Activated T-helper 1 cell treated with anti-CD3 and anti-CD28 coated beads, Interleukin-12 subunit alpha, Interleukin-12 subunit beta, Interleukin-2, Interleukin-4 antibody, amounts not matched to agents 30 ng/mL and 10 ng/mL and 1 ng/mL, durations not matched to agents 14 hours and 24 hours and 36 hours (primary cell): ENCODE results near the gene TEAD1. TPM values are rescaled to one million over a fixed set of nuclear protein-coding genes. Genes with fewer than 3 reads are reported as not detected.

Experiments used
- DNase-seq: peaks from one replicate; pipeline ENCODE4 v3.0.0; 2021; ENCODE audit warnings: low spot score
- H3K27ac Mint-ChIP-seq: one replicate; pipeline ENCODE4 v1.8.0; 2021; ENCODE audit warnings: mild to moderate bottlenecking, mixed read lengths
- H3K27me3 Mint-ChIP-seq: one replicate; pipeline ENCODE4 v1.8.0; 2022; ENCODE audit warnings: mild to moderate bottlenecking, moderate library complexity, mixed read lengths; ENCODE audit not compliant: insufficient read depth
- H3K36me3 Mint-ChIP-seq: one replicate; pipeline ENCODE4 v1.8.0; 2021; ENCODE audit warnings: low read depth, mixed read lengths
- H3K4me1 Mint-ChIP-seq: one replicate; pipeline ENCODE4 v1.8.0; 2021; ENCODE audit warnings: low read depth, mixed read lengths
- H3K4me3 Mint-ChIP-seq: one replicate; pipeline ENCODE4 v1.8.0; 2021; ENCODE audit warnings: mild to moderate bottlenecking, moderate library complexity, mixed read lengths
- H3K9me3 Mint-ChIP-seq: one replicate; pipeline ENCODE4 v1.8.0; 2021; ENCODE audit warnings: mixed read lengths
- intact Hi-C: fragments of 100-400 bp; cut with micrococcal nuclease; formaldehyde crosslinking; loops from one replicate; pipeline ENCODE4 v1.15.1; 2024
- total RNA-seq: library from RNA; stranded (reverse); gene quantifications from 2 replicates; pipeline ENCODE4 v1.2.3, GENCODE V29; 2022

The TEAD1 gene
- total RNA-seq, 1 donor from 2014 or later = 0.41 TPM

GRCh38 chr11:12642040-12642439, 32.2 kb upstream of the TEAD1 start:
- DNase-seq = no peak
- no peaks in the 10 kb centered on the region for H3K36me3 Mint-ChIP-seq
- intact Hi-C loops = no loop called here
- no peak overlapping the region for H3K4me3 Mint-ChIP-seq
- H3K27me3 Mint-ChIP-seq = peaks cover 2% of the 10 kb centered on the region
- no peaks in the 10 kb centered on the region for H3K9me3 Mint-ChIP-seq
- H3K4me1 Mint-ChIP-seq = no peaks in the 10 kb centered on the region
- H3K27ac Mint-ChIP-seq = no peak overlapping the region

DNA sequence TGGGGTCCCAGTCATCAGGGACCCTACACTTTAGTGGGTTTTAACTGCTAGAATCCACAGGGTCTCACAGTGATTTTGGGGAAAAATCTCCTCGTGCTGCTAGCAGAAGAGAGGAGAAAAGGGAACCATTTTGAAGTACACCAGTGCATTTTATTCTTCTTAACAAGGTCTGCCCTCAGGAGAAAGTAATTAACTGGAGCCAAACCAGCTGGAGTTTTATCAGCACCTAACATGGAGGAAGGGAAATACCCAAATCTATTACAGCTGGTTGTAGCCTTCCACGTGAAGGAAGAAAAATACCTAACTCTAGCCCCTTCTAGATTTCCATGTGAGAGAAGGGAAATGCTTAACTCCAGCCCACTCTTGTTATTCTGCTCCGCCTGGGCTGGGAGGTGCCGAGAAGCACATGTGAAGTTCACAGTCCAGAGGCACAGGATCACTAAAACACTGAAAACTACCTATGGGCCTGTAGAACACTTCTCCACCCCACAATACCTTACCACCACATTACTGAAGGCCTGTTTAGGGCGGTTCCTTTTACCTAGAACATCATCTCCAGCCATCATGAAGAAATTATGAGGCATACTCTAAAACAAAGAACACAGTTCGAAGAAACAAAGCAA, 31.3 kb upstream of the TEAD1 start:
- Mint-ChIP-seq H3K36me3 (no peaks in the 10 kb centered on the region), H3K4me3 (no peak overlapping the region), H3K27ac (no peak overlapping the region), H3K4me1 (no peaks in the 10 kb centered on the region), H3K9me3 (no peaks in the 10 kb centered on the region), H3K27me3 (peaks cover 2% of the 10 kb centered on the region)
- DNase-seq = no peak
- intact Hi-C loops = no loop called here

DNA sequence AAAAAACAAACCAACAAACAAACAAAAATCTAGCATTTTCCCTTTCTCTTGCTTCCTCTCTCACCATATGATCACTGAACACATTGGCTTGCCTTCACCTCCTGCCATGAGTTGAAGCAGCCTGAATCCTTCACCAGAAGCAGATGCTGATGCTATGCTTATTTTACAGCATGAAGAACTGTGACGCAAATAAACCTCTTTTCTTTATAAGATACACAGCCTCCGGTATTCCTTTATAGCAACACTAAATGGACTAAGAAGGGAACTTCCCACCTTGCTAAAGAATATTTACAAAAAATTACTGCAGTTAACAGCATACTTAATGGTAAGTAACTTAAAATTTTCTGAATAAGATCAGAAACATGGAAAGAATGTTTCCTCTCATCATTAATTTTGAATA, 27.7 kb upstream of the TEAD1 start:
- H3K27me3 Mint-ChIP-seq = peaks cover 4% of the 10 kb centered on the region
- no peak overlapping the region for H3K4me3 Mint-ChIP-seq
- H3K36me3 Mint-ChIP-seq = no peaks in the 10 kb centered on the region
- no peaks in the 10 kb centered on the region for H3K4me1 Mint-ChIP-seq
- intact Hi-C loops = no loop called here
- no peak overlapping the region for H3K27ac Mint-ChIP-seq
- H3K9me3 Mint-ChIP-seq = no peaks in the 10 kb centered on the region
- DNase-seq = no peak

- Mint-ChIP-seq H3K27ac (no peak overlapping the region), H3K27me3 (peaks cover 13% of the 10 kb centered on the region), H3K36me3 (no peaks in the 10 kb centered on the region), H3K4me1 (no peaks in the 10 kb centered on the region), H3K9me3 (no peaks in the 10 kb centered on the region), H3K4me3 (no peak overlapping the region)
- no peak for DNase-seq
- intact Hi-C loops = no loop called here
Observed at GRCh38 chr11:12653729-12654128, 20.5 kb upstream of the TEAD1 start.

GRCh38 chr11:12655842-12656241, 18.4 kb upstream of the TEAD1 start:
- no peaks in the 10 kb centered on the region for H3K36me3 Mint-ChIP-seq

GRCh38 chr11:12657336-12657735, 16.9 kb upstream of the TEAD1 start:
- Mint-ChIP-seq H3K27me3 (peaks cover 12% of the 10 kb centered on the region), H3K4me3 (no peak overlapping the region), H3K9me3 (no peaks in the 10 kb centered on the region), H3K36me3 (no peaks in the 10 kb centered on the region), H3K27ac (no peak overlapping the region), H3K4me1 (no peaks in the 10 kb centered on the region)
- intact Hi-C loops = no loop called here
- no peak for DNase-seq

More at GRCh38 chr11:12655842-12656241, 18.4 kb upstream of the TEAD1 start:
- H3K9me3 Mint-ChIP-seq = no peaks in the 10 kb centered on the region
- H3K27ac Mint-ChIP-seq = no peak overlapping the region
- no peaks in the 10 kb centered on the region for H3K4me1 Mint-ChIP-seq
- intact Hi-C loops = no loop called here
- H3K4me3 Mint-ChIP-seq = no peak overlapping the region
- H3K27me3 Mint-ChIP-seq = peaks cover 13% of the 10 kb centered on the region
- no peak for DNase-seq

DNA sequence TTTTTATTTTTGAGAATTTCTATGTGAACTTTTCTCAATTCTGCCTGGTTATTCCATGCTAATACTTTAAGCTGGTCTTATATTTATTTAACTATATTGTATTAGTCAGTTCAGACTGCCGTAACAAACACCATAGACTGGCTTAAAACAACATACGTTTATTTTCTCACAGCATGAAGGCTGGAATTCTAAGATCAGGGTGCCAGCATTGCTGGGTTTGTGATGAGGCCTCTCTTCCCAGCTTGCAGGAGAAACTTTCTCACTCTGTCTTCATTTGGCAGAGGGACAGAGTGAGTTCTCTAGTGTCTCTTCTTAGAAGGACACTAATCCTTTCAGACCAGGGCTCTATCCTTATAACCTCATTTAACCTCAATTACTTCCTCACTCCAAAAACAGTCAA, 16.2 kb upstream of the TEAD1 start:
- no peaks in the 10 kb centered on the region for H3K4me1 Mint-ChIP-seq
- DNase-seq = no peak
- no peak overlapping the region for H3K4me3 Mint-ChIP-seq
- intact Hi-C loops = no loop called here
- H3K27me3 Mint-ChIP-seq = peaks cover 13% of the 10 kb centered on the region
- H3K9me3 Mint-ChIP-seq = no peaks in the 10 kb centered on the region
- H3K36me3 Mint-ChIP-seq = no peaks in the 10 kb centered on the region
- no peak overlapping the region for H3K27ac Mint-ChIP-seq

DNA sequence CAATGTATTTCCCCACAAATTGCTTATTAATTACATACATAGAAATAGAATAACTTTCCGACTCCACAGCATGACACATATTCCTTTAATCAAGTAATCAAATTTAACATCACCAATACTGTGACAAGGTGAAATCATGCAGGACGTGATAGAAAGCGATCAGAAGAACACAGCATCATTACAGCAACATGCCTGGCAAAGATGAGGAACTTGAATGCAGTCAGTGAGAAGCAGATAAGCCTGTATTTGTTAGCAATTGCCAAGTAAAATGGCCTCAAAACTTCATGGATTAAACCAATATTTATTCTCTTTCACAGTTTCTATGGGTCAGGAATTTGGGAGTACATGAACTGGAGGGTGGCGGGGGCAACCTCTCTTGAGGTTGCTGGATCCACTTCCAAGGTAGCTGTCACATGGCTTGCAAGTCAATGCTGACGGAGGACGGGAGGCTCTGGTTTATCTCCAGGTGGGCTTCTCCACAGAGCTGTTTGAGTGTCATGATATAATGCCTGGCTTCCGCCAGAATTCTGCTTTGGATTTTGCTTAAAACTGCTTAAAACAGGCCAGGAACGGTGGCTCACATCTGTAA, 12.0 kb upstream of the TEAD1 start:
- no peak overlapping the region for H3K27ac Mint-ChIP-seq
- DNase-seq = no peak
- H3K4me3 Mint-ChIP-seq = no peak overlapping the region
- H3K9me3 Mint-ChIP-seq = no peaks in the 10 kb centered on the region
- H3K36me3 Mint-ChIP-seq = no peaks in the 10 kb centered on the region
- intact Hi-C loops = no loop called here
- H3K27me3 Mint-ChIP-seq = peaks cover 23% of the 10 kb centered on the region
- no peaks in the 10 kb centered on the region for H3K4me1 Mint-ChIP-seq

DNA sequence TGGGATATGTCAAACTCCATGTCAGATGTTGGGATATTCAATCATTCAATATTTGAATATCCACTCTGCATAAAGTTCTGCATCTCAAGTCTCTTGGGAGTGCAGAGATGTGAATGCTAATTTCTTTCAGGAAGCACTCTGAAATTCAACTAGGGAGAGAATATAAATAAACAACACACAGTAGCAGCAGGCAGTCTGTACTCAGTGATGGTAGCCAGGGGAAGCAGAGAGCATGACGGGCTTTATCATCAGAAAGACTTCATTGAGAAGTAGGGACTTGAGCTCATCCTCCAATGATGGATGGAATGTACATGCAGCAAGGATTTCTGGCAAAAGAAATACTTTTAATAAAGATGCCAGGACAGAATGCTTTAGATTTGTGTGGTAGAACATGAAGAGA, 9.8 kb upstream of the TEAD1 start:
- H3K4me3 Mint-ChIP-seq = no peak overlapping the region
- no peak for DNase-seq
- H3K36me3 Mint-ChIP-seq = no peaks in the 10 kb centered on the region
- H3K4me1 Mint-ChIP-seq = no peaks in the 10 kb centered on the region
- intact Hi-C loops = no loop called here
- H3K9me3 Mint-ChIP-seq = no peaks in the 10 kb centered on the region
- H3K27me3 Mint-ChIP-seq = peaks cover 28% of the 10 kb centered on the region
- no peak overlapping the region for H3K27ac Mint-ChIP-seq

DNA sequence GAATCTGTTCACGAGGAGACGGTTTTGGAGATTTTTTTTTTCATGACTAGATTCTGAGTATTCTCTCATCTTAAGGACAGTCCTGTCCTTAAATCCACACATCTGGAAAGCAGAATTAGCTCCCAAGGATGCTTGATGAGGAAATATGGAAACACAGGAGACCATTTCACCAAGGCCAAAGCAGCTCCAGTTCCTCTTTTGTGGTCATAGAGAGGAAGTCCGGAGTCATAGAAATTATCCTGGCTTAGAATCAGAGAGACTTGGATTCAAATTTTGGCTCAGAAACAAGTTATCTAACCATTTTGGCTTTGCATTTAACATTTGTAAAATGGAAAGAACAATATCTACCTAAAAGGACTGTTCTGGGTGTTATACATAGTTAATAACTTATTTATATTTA, 7.3 kb upstream of the TEAD1 start:
- Mint-ChIP-seq H3K27me3 (peaks cover 34% of the 10 kb centered on the region), H3K4me3 (no peak overlapping the region), H3K27ac (no peak overlapping the region), H3K9me3 (no peaks in the 10 kb centered on the region), H3K4me1 (no peaks in the 10 kb centered on the region), H3K36me3 (no peaks in the 10 kb centered on the region)
- no peak for DNase-seq
- intact Hi-C loops = no loop called here

- intact Hi-C loops = no loop called here
- no peak for DNase-seq
- Mint-ChIP-seq H3K4me1 (no peaks in the 10 kb centered on the region), H3K27ac (no peak overlapping the region), H3K36me3 (no peaks in the 10 kb centered on the region), H3K4me3 (no peak overlapping the region), H3K27me3 (peaks cover 34% of the 10 kb centered on the region), H3K9me3 (no peaks in the 10 kb centered on the region)
Observed at GRCh38 chr11:12667646-12668045, 6.6 kb upstream of the TEAD1 start.

GRCh38 chr11:12668166-12668565, 6.1 kb upstream of the TEAD1 start:
- no peaks in the 10 kb centered on the region for H3K9me3 Mint-ChIP-seq
- DNase-seq = no peak
- H3K27ac Mint-ChIP-seq = no peak overlapping the region
- no peaks in the 10 kb centered on the region for H3K36me3 Mint-ChIP-seq
- intact Hi-C loops = no loop called here
- peaks cover under 1% of the 10 kb centered on the region for H3K4me1 Mint-ChIP-seq
- H3K27me3 Mint-ChIP-seq = peaks cover 34% of the 10 kb centered on the region
- H3K4me3 Mint-ChIP-seq = no peak overlapping the region

DNA sequence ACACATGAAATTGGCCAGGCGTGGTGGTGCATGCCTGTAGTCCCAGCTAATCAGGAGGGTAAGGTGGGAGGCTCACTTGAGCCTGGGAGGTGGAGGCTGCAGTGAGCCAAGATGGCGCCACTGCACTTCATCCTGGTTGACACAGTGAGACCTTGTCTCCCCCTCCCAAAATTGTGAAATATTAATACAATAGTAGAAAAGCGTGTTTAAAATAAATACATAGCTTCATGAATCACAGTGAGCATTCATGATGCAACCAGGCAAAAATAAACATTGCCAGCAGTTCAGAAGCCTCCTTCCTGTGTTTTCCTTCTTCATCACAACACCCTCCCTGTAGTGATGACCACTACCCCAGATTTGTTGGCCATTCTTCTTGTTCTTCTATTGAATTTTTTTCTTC, 4.3 kb upstream of the TEAD1 start:
- no peaks in the 10 kb centered on the region for H3K9me3 Mint-ChIP-seq
- DNase-seq = no peak
- intact Hi-C loops = loop anchor here (10.0 kb wide), 2 partner anchors 795 to 825 kb away; partner anchors contain the start of genes BTBD10 and USP47
- H3K4me1 Mint-ChIP-seq = peaks cover 6% of the 10 kb centered on the region
- H3K4me3 Mint-ChIP-seq = no peak overlapping the region
- H3K27me3 Mint-ChIP-seq = peaks cover 36% of the 10 kb centered on the region
- H3K27ac Mint-ChIP-seq = no peak overlapping the region
- H3K36me3 Mint-ChIP-seq = no peaks in the 10 kb centered on the region

DNA sequence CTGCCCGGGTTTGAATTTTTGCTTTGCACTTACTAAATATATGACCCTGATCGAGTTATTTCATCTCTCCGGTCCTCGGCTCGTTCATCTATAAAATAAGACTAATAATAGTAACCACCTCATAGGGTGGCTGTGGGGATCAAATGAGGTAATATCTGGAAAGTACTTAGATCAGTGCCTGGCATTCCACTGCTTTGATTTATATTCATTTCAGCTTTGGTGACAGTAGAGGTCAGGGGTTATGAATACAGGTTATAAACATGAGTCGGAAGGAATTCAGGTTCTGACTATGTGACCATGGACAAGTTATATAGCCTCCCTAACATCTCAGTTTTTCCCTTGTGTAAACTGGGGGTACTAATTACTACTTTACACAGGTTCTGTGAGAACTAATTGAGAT, 2.9 kb upstream of the TEAD1 start:
- H3K4me3 Mint-ChIP-seq = no peak overlapping the region
- H3K27ac Mint-ChIP-seq = no peak overlapping the region
- no peak for DNase-seq
- intact Hi-C loops = loop anchor here (10.0 kb wide), 2 partner anchors 793 to 827 kb away; partner anchors contain the start of genes BTBD10 and USP47
- H3K9me3 Mint-ChIP-seq = no peaks in the 10 kb centered on the region
- H3K27me3 Mint-ChIP-seq = peaks cover 38% of the 10 kb centered on the region
- no peaks in the 10 kb centered on the region for H3K36me3 Mint-ChIP-seq
- H3K4me1 Mint-ChIP-seq = peaks cover 6% of the 10 kb centered on the region
